ENCODE measurements around the gene AIFM2. TPM values are rescaled to one million over a fixed set of nuclear protein-coding genes. Genes with fewer than 3 reads are reported as not detected.

Gene AIFM2
- total and polyA plus RNA-seq, 10 of the 15 experiments (the other 5 are each of a cell fraction or from before 2014, with no cell fraction given): 4.5 to 30.8 (median 15.6) TPM

GRCh38 chr10:70146489-70147258 is 14.0 kb upstream of the AIFM2 start, which contains the start of gene TYSND1 (continued):
- TF ChIP-seq ZBTB33 (IDR thresholded peaks at IDR 0.05) (no peak), NFXL1 (IDR thresholded peaks at IDR 0.05; ENCODE audit: borderline replicate concordance) (no peak), BHLHE40 (IDR thresholded peaks at IDR 0.05; ENCODE audit: borderline replicate concordance in 1 of 2, low read depth in 2 of 2, low read length in 1 of 2) (no peak), POLR2A (IDR thresholded peaks at IDR 0.05; ENCODE audit: low read depth, low read length) (peak; percentile 90), SIN3A (IDR thresholded peaks at IDR 0.05; ENCODE audit: low read depth, low read length) (peak; percentile 46; the same call in 1 of the 2 replicates), CBFB (IDR thresholded peaks at IDR 0.05; ENCODE audit: low read depth) (no peak), ZNF217 (IDR thresholded peaks at IDR 0.05) (0 out of 2 replicates have a peak, but pooled peaks have one; percentile 0), SUZ12 (IDR thresholded peaks at IDR 0.05; ENCODE audit: unreplicated experiment) (no peak), SMC3 (IDR thresholded peaks at IDR 0.05; ENCODE audit: borderline replicate concordance, low read length) (peak; percentile 55), HCFC1 (IDR thresholded peaks at IDR 0.05; ENCODE audit: low read length) (peak; percentile 20; the same call in 1 of the 2 replicates), SPI1 (IDR thresholded peaks at IDR 0.05; ENCODE audit: borderline replicate concordance, insufficient read depth, low read depth, low read length) (no peak), MLLT1 (IDR thresholded peaks at IDR 0.05) (peak; percentile 29; the same call in 1 of the 2 replicates), CREM (IDR thresholded peaks at IDR 0.05; ENCODE audit: low read depth) (peak; percentile 78), SREBF2 (IDR thresholded peaks at IDR 0.05; ENCODE audit: low read length) (no peak), ETV6 (conservative IDR thresholded peaks at IDR 0.05 in 1 of 2, IDR thresholded peaks at IDR 0.05 in 1 of 2; ENCODE audit: borderline replicate concordance in 1 of 2, low read depth in 1 of 2) (no peak), SMAD5 (IDR thresholded peaks at IDR 0.05; ENCODE audit: low read depth) (peak; percentile 44; the same call in 1 of the 2 replicates), RCOR1 (conservative IDR thresholded peaks at IDR 0.05; ENCODE audit: low read depth, low read length) (0 out of 2 replicates have a peak, but pooled peaks have one; percentile 43), CREB1 (IDR thresholded peaks at IDR 0.05; ENCODE audit: low read depth) (peak; percentile 88), E2F8 (IDR thresholded peaks at IDR 0.05; ENCODE audit: low read depth, partially characterized antibody) (peak; percentile 61), POLR2AphosphoS2 (IDR thresholded peaks at IDR 0.05; ENCODE audit: low read depth, low read length) (peak; percentile 78; the same call in 1 of the 2 replicates), POU2F2 (IDR thresholded peaks at IDR 0.05; ENCODE audit: borderline replicate concordance, low read depth, low read length) (0 out of 3 replicates have a peak, but pooled peaks have one; percentile 3), NFYB (IDR thresholded peaks at IDR 0.05; ENCODE audit: insufficient read depth, low read depth, low read length) (peak; percentile 85)

All from GM12878 (cell line).